Adrenal gland (tissue), 12 donors: ENCODE data around the gene PLEKHN1. TPM values are rescaled to one million over a fixed set of nuclear protein-coding genes. Genes with fewer than 3 reads are reported as not detected.

Experiments
- DNase-seq, 7 donors: peaks; one replicate each; pipeline ENCODE4 v3.0.0-alpha.2; 2019 to 2020
- H3K27ac ChIP-seq, 5 donors: fragments of 200-600 bp; sonication (generic) in 4 of 5; 1 replicate in 3 of 5; 2 replicates in 2 of 5; pipeline versions ENCODE4 v1.5.1 to v1.8.0; 2016 to 2020; ENCODE audit warnings: mild to moderate bottlenecking in 1 of 5
- H3K27me3 ChIP-seq: fragments of 200-600 bp; 2 replicates; pipeline ENCODE4 v1.8.0; 2021
- H3K36me3 ChIP-seq, 2 donors: fragments of 200-600 bp; replicated peaks in 1 of 2; 1 replicate in 1 of 2; 2 replicates in 1 of 2; pipeline versions ENCODE4 v1.5.1 to v1.8.0; 2018 to 2022
- H3K4me1 ChIP-seq, 2 donors: fragments of 200-600 bp; replicated peaks in 1 of 2; 1 replicate in 1 of 2; 2 replicates in 1 of 2; pipeline versions ENCODE4 v1.5.1 to v1.8.0; 2018 to 2021
- H3K4me3 ChIP-seq, 4 donors: fragments of 200-600 bp; sonication (generic) in 3 of 4; one replicate each; pipeline ENCODE4 v1.5.1; 2016 to 2018
- H3K9me3 ChIP-seq, 3 donors: fragments of 200-600 bp; sonication (generic) in 1 of 3; replicated peaks in 1 of 3; 1 replicate in 2 of 3; 2 replicates in 1 of 3; pipeline versions ENCODE4 v1.5.1 to v1.8.0; 2016 to 2021
- POLR2A ChIP-seq, 2 donors: fragments of 450-650 bp; IDR thresholded peaks; one replicate each; pipeline ENCODE4 v1.6.1; 2017; ENCODE audit warnings: antibody characterized with exemption in 2 of 2, mild to moderate bottlenecking in 2 of 2, moderate library complexity in 1 of 2
- WGBS, 4 donors: extraction: QIAGEN DNeasy Blood & Tissue Kit in 2 of 4; methylation state at CpG; one replicate each; pipeline versions ENCODE4 v1.1.5 to v1.1.7; 2013 to 2017; 5-methylcytosine and 5-hydroxymethylcytosine counted together
- intact Hi-C, 2 donors: fragments of 100-400 bp; cut with DNase I; formaldehyde crosslinking; loops; one replicate each; pipeline versions ENCODE4 v1.14.1 to v1.15.0; 2022 to 2023
- polyA plus RNA-seq, 3 donors: library from polyadenylated mRNA; stranded (reverse); fragments of 200-250 nt in 2 of 3; fragments of 350-450 nt in 1 of 3; fragmentation: Illumina TruSeq in 1 of 3; extraction: RNeasy Lipid Tissue Mini Kit (QIAGEN cat#74804) in 1 of 3; gene quantifications; one replicate each; pipeline ENCODE4 v1.2.3, GENCODE V29; 2013 to 2014
- total RNA-seq, 9 donors: library from RNA; depleted of rRNA in 4 of 9; stranded (reverse); fragments of >200 nt in 4 of 9; fragments of 120-200 nt in 1 of 9; fragmentation: NEBNext Ultra II Directional in 1 of 9; extraction: Animal tissue kit (Norgen Biotek cat#: 25700) in 1 of 9; gene quantifications; one replicate each; pipeline versions ENCODE4 v1.1.0 to v1.2.4, GENCODE V29; 2013 to 2023
- TF ChIP-seq, protein P1 (sequence below), 6 experiments: fragments of 450-650 bp in 4 of 6; fragments of 200-600 bp in 2 of 6; sonication (generic) in 1 of 6; IDR thresholded peaks; 1 replicate in 5 of 6; 2 replicates in 1 of 6; pipeline versions ENCODE4 v1.5.1 to v1.8.0; 2016 to 2021; ENCODE audit warnings: antibody characterized with exemption in 6 of 6, mild to moderate bottlenecking in 2 of 6, moderate library complexity in 1 of 6
- donor health status: healthy with polysubstance abuse.
- donor health status: Bipolar disorder and iron deficiency.
- donor health status: DM: yes; HTN: yes; CAD: no.
- donor health status: DM: no; HTN: no; CAD: no.
- donor health status: DM: no; HTN: no; CAD: no.
- donor health status: DM: yes; HTN: yes; CAD: no.

PLEKHN1 gene
- total and polyA plus RNA-seq, 12 donors = 0.05 to 10.5 (median 1.3) TPM; not detected in 3

GRCh38 chr1:933603-933940 is 32.7 kb upstream of the PLEKHN1 start:
- DNase-seq = no peak
- TF ChIP-seq, protein P1, sequence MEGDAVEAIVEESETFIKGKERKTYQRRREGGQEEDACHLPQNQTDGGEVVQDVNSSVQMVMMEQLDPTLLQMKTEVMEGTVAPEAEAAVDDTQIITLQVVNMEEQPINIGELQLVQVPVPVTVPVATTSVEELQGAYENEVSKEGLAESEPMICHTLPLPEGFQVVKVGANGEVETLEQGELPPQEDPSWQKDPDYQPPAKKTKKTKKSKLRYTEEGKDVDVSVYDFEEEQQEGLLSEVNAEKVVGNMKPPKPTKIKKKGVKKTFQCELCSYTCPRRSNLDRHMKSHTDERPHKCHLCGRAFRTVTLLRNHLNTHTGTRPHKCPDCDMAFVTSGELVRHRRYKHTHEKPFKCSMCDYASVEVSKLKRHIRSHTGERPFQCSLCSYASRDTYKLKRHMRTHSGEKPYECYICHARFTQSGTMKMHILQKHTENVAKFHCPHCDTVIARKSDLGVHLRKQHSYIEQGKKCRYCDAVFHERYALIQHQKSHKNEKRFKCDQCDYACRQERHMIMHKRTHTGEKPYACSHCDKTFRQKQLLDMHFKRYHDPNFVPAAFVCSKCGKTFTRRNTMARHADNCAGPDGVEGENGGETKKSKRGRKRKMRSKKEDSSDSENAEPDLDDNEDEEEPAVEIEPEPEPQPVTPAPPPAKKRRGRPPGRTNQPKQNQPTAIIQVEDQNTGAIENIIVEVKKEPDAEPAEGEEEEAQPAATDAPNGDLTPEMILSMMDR (IDR thresholded peaks at IDR 0.05) = no peak
- no peak for TF ChIP-seq POLR2A (IDR thresholded peaks at IDR 0.05)
- intact Hi-C loops = no loop called here
- peaks cover 20% of the 10 kb centered on the region for H3K27me3 ChIP-seq
- H3K27ac ChIP-seq = no peak overlapping the region
- 34 to 58% (median 40%) methylated on average over 8 to 10 of the region's 10 CpGs for WGBS, 4 donors
- no peaks in the 10 kb centered on the region for H3K36me3 ChIP-seq
- peaks cover 0 to 8% of the 10 kb centered on the region in 2 donors for H3K4me1 ChIP-seq
- H3K9me3 ChIP-seq = no peaks in the 10 kb centered on the region
- H3K4me3 ChIP-seq = no peak overlapping the region

DNA sequence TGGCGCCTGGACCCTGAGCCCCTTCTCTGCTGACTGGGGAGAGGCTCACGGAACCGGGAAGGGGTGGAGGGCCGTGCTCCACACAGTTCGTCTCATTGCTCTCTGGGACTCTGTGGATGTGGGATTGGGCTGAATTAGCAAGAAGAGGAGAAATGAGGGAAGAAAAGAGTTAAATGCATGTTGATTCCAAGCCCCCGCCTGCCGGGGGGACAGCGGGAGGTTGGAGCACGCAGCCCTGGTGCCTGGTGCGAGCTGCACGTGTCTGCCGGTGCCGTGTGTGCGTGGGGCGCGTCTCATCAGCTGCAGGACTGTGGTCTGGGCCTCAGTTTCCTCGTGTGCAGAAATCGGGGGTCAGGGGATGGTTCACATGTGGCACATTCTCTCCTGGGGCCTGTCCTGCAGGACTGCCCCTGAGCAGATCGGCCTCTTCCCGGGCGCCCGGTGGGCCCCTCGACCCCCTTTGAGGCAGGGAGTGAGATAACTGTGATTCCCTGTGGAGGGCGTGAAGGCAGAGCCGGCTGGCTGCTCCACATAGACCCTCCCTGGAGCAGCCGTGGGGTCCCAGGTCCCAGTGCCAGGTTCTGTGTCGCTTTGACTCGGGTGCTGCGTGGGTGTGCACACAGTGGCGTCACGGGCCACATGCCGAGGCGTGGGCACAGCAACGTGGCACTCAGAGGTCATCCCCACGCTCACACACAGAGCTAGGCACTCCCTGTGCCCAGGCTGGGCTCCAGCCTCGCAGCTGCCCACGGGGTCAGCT is 31.1 kb upstream of the PLEKHN1 start:
- Histone ChIP-seq H3K4me3 (no peak overlapping the region), H3K27me3 (peaks cover 29% of the 10 kb centered on the region), H3K27ac (peak overlapping the region in 1 of 5 donors; percentile 52), H3K9me3 (no peaks in the 10 kb centered on the region), H3K4me1 (peaks cover 0 to 12% of the 10 kb centered on the region in 2 donors), H3K36me3 (no peaks in the 10 kb centered on the region)
- intact Hi-C loops = no loop called here
- WGBS, 4 donors = 17 to 24% (median 20%) methylated on average over 12 to 37 of the region's 37 CpGs
- DNase-seq = no peak
- TF ChIP-seq, protein P1 (IDR thresholded peaks at IDR 0.05) = no peak

GRCh38 chr1:935751-936231 is 30.5 kb upstream of the PLEKHN1 start:
- intact Hi-C loops = no loop called here
- Histone ChIP-seq H3K36me3 (no peaks in the 10 kb centered on the region), H3K9me3 (no peaks in the 10 kb centered on the region), H3K27me3 (peaks cover 30% of the 10 kb centered on the region), H3K27ac (peak overlapping the region in 1 of 5 donors; percentile 52), H3K4me1 (peaks cover 0 to 17% of the 10 kb centered on the region in 2 donors), H3K4me3 (no peak overlapping the region)
- DNase-seq = peak in 1 of 7 donors; percentile 84
- TF ChIP-seq, protein P1 (IDR thresholded peaks at IDR 0.05) = no peak
- no peak for TF ChIP-seq POLR2A (IDR thresholded peaks at IDR 0.05)
- 14 to 35% (median 20%) methylated on average over 9 to 30 of the region's 30 CpGs for WGBS, 4 donors

DNA sequence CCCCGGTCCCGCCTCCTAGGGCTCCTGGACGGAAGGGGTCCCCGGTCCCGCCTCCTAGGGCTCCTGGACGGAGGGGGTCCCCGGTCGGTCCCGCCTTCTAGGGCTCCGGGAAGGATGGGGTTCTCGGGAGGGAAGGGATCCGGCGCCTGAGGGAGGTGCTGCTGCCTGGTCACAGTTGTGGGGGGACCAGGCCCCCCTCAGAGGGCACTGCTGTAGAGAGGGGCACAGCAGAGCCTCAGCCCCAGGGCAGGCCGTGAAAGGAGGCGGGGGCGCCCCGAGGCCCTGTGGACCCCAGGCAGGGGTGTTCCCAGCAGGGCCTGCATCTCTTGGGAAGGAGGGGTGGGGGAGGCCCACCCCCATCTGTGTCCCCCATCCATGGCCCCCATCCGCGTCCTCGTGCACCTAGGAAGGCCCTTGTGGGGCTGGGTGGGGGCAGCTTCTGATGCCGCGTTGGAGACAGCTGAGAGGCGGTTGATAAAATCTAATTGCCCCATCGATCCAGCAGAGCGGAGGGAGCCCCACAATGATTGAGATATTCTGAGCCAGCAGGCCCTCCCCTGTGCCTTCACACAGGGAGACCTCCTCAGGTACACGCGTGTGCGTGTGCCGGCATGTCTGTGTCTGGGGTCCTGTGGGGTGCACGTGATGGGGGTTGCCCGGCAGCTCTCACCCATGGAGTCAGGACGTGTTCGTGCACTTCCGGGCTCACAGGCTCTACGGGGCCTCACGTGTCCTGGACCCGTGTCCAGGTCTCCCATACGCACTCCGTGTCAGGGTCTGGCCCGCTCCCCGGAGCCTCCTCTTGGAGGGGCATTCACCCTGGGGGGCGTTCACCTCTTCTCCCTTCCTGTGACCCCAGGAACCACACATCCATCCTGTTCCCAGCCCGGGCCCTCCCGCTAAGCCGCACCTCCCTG is 29.7 kb upstream of the PLEKHN1 start:
- Histone ChIP-seq H3K9me3 (no peaks in the 10 kb centered on the region), H3K36me3 (no peaks in the 10 kb centered on the region), H3K27ac (peak overlapping the region in 1 of 5 donors; percentile 52), H3K27me3 (peaks cover 38% of the 10 kb centered on the region), H3K4me1 (peaks cover 1 to 26% of the 10 kb centered on the region in 2 donors), H3K4me3 (no peak overlapping the region)
- TF ChIP-seq, protein P1 (IDR thresholded peaks at IDR 0.05) = no peak
- no peak for TF ChIP-seq POLR2A (IDR thresholded peaks at IDR 0.05)
- intact Hi-C loops = no loop called here
- WGBS, 4 donors = 66 to 81% (median 69%) methylated on average over 19 to 45 of the region's 45 CpGs
- no peak for DNase-seq
